ENCODE measurements around the gene FKBP4.

Gene FKBP4, protein sequence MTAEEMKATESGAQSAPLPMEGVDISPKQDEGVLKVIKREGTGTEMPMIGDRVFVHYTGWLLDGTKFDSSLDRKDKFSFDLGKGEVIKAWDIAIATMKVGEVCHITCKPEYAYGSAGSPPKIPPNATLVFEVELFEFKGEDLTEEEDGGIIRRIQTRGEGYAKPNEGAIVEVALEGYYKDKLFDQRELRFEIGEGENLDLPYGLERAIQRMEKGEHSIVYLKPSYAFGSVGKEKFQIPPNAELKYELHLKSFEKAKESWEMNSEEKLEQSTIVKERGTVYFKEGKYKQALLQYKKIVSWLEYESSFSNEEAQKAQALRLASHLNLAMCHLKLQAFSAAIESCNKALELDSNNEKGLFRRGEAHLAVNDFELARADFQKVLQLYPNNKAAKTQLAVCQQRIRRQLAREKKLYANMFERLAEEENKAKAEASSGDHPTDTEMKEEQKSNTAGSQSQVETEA

GRCh38 chr12:2794736-2795289 lies at the start of gene FKBP4:
TSS of gene FKBP4 (plus strand) at chr12:2794970. CDS start at chr12:2795140, 170 bp downstream.
- peak within 1 kb of the TSS; percentile 89 for H3K27ac Mint-ChIP-seq
- DNase-seq (ENCODE audit: low spot score in 2 of 2) = peak; percentile 72 to 92
- peak; percentile 93 for ATAC-seq
- peaks cover 21% of the 10 kb centered on the region for H3K4me1 Mint-ChIP-seq
- peaks cover 37% of the 10 kb centered on the region for H3K36me3 Mint-ChIP-seq
- no peaks in the 10 kb centered on the region for H3K9me3 Mint-ChIP-seq
- H3K4me3 Mint-ChIP-seq = peak within 1 kb of the TSS; percentile 86

GRCh38 chr12:2745655-2746054 lies 49.1 kb upstream of the FKBP4 start:
- no peak overlapping the region for H3K27ac Mint-ChIP-seq
- no peak for DNase-seq (ENCODE audit: low spot score in 2 of 2)
- no peak overlapping the region for H3K4me3 Mint-ChIP-seq
- H3K4me1 Mint-ChIP-seq = no peaks in the 10 kb centered on the region
- no peaks in the 10 kb centered on the region for H3K9me3 Mint-ChIP-seq
- H3K36me3 Mint-ChIP-seq = no peaks in the 10 kb centered on the region
- ATAC-seq = no peak

DNA sequence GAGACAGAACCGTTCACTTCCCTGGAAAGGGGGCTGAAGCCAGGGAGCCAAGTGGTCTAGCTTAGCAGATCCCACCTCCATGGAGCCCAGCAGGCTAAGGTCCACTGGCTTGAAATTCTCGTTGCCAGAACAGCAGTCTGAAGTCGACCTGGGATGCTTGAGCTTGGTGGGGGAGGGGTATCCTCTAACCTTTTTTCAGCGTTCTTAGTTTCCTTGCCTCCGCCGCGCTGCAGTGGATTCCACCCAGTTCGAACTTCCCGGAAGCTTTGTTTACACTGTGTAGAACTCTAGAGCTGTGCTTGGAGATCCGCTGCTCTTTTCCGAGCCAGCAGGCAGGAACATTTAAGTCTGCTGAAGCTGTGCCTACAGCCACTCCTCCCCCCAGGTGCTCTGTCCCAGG lies 45.2 kb upstream of the FKBP4 start:
- no peak overlapping the region for H3K4me3 Mint-ChIP-seq
- H3K27ac Mint-ChIP-seq = no peak overlapping the region
- DNase-seq (ENCODE audit: low spot score in 2 of 2) (no peak), ATAC-seq (no peak)
- peaks cover 5% of the 10 kb centered on the region for H3K4me1 Mint-ChIP-seq
- no peaks in the 10 kb centered on the region for H3K9me3 Mint-ChIP-seq
- no peaks in the 10 kb centered on the region for H3K36me3 Mint-ChIP-seq

DNA sequence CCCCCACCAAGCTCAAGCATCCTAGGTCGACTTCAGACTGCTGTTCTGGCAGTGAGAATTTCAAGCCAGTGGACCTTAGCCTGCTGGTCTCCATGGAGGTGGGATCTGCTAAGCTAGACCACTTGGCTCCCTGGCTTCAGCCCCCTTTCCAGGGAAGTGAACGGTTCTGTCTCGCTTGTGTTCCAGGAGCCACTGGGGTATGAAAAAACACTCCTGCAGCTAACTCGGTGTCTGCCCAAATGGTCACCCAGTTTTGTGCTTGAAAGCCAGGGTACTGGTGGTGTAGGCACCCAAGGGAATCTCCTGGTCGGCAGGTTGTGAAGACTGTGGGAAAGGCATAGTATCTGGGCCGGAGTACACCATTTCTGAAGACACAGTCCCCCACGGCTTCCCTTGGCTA lies 44.6 kb upstream of the FKBP4 start:
- Mint-ChIP-seq H3K9me3 (no peaks in the 10 kb centered on the region), H3K4me3 (no peak overlapping the region), H3K4me1 (peaks cover 5% of the 10 kb centered on the region), H3K36me3 (no peaks in the 10 kb centered on the region), H3K27ac (no peak overlapping the region)
- ATAC-seq (no peak), DNase-seq (ENCODE audit: low spot score in 2 of 2) (no peak)

GRCh38 chr12:2751230-2751629 lies 43.5 kb upstream of the FKBP4 start:
- ATAC-seq = no peak

GRCh38 chr12:2751686-2752085 lies 43.1 kb upstream of the FKBP4 start:
- DNase-seq (ENCODE audit: low spot score in 2 of 2) = no peak
- peaks cover 5% of the 10 kb centered on the region for H3K4me1 Mint-ChIP-seq
- H3K9me3 Mint-ChIP-seq = no peaks in the 10 kb centered on the region
- no peak overlapping the region for H3K4me3 Mint-ChIP-seq
- no peak for ATAC-seq
- no peaks in the 10 kb centered on the region for H3K36me3 Mint-ChIP-seq
- no peak overlapping the region for H3K27ac Mint-ChIP-seq

More at GRCh38 chr12:2751230-2751629, 43.5 kb upstream of the FKBP4 start:
- H3K4me1 Mint-ChIP-seq = peaks cover 5% of the 10 kb centered on the region
- no peak overlapping the region for H3K4me3 Mint-ChIP-seq
- no peaks in the 10 kb centered on the region for H3K36me3 Mint-ChIP-seq
- no peak for DNase-seq (ENCODE audit: low spot score in 2 of 2)
- no peaks in the 10 kb centered on the region for H3K9me3 Mint-ChIP-seq
- no peak overlapping the region for H3K27ac Mint-ChIP-seq

- Mint-ChIP-seq H3K9me3 (no peaks in the 10 kb centered on the region), H3K4me3 (no peak overlapping the region), H3K27ac (no peak overlapping the region), H3K36me3 (no peaks in the 10 kb centered on the region), H3K4me1 (peaks cover 5% of the 10 kb centered on the region)
- peak; percentile 67 to 85 for DNase-seq (ENCODE audit: low spot score in 2 of 2)
- peak; percentile 90 for ATAC-seq
These were observed 41.9 kb upstream of the FKBP4 start for GRCh38 chr12:2752676-2753371.

DNA sequence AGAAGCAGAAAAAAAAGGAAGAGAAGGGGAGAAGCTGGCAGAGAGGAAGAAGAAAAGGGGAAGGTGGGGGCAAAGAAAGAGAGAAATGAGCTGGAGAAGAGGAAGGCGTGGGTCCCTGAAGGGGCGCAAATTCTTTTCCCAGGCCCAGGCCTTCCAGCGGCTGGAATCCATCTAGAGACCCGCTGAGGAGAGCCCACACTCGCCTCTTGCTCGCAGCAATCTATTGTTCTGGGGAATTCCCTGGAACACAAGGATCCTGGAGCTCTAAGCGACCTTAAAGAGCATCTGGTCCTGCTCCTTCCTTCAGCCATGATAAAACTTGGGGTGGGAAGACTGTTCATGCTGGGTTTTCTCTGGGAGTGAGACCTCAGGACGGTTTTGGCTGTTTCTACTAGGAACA lies 41.2 kb upstream of the FKBP4 start:
- no peak for ATAC-seq
- peaks cover 5% of the 10 kb centered on the region for H3K4me1 Mint-ChIP-seq
- H3K9me3 Mint-ChIP-seq = no peaks in the 10 kb centered on the region
- no peaks in the 10 kb centered on the region for H3K36me3 Mint-ChIP-seq
- no peak overlapping the region for H3K27ac Mint-ChIP-seq
- H3K4me3 Mint-ChIP-seq = no peak overlapping the region
- DNase-seq (ENCODE audit: low spot score in 2 of 2) = no peak

DNA sequence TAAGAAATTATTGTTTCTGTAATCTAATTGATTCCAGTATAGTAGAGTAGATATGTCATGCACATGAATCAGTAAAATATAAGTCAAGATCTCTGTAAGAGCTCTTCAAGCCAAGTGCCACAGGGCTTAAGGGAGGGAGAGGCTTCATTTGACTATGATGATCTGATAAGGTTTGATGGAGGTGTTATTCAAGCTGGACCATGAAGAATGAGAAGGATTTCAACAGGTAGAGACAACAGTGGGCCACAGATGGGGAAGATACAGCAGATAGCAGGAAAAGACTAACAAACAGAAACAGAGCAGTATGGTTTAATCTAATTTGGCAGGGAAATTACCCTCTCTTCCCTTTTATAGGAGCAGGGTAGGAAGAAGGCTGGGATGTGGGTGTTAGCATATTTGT lies 40.6 kb upstream of the FKBP4 start:
- H3K9me3 Mint-ChIP-seq = no peaks in the 10 kb centered on the region
- H3K4me1 Mint-ChIP-seq = peaks cover 5% of the 10 kb centered on the region
- H3K4me3 Mint-ChIP-seq = no peak overlapping the region
- ATAC-seq = no peak
- no peaks in the 10 kb centered on the region for H3K36me3 Mint-ChIP-seq
- no peak for DNase-seq (ENCODE audit: low spot score in 2 of 2)
- no peak overlapping the region for H3K27ac Mint-ChIP-seq

DNA sequence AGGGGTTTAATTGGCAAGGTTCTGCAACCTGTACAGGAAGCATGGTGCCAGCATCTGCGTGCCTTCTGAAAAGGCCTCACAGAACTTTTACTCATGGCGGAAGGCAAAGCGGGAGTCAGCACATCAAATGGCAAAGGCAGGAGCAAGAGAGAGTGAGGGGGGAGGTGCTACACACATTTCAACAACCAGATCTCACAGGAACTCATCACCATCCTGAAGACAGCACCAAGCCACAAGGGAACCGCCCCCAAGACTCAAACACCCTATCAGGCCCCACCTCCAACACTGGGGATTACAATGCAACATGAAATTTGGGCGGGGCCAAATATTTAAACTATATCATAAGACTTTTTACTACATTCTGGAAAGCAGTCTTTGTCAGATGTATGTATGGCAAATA lies 38.0 kb upstream of the FKBP4 start:
- DNase-seq (ENCODE audit: low spot score in 2 of 2) (no peak), ATAC-seq (no peak)
- no peak overlapping the region for H3K4me3 Mint-ChIP-seq
- H3K36me3 Mint-ChIP-seq = no peaks in the 10 kb centered on the region
- H3K4me1 Mint-ChIP-seq = peaks cover 5% of the 10 kb centered on the region
- no peak overlapping the region for H3K27ac Mint-ChIP-seq
- no peaks in the 10 kb centered on the region for H3K9me3 Mint-ChIP-seq

DNA sequence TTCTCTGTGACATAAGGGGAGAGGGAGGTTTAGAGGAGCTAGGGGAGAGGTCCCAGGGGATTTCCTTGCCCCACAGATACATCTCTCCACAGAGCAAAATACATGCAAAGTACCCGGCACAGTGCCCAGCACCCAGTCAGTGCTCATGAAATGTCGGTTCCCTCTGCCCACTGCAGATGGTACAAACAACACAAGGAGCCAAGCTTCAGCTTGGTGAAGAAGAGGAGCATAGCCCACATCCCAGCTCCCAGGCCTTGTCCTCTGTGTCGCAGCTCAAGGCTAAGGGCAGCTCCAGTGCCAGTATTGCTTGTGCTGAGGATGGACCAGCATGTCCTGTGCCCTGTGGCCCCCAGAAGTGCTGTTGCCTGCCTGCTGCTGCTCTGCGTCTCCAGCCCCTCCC lies 35.0 kb upstream of the FKBP4 start:
- Mint-ChIP-seq H3K36me3 (no peaks in the 10 kb centered on the region), H3K9me3 (no peaks in the 10 kb centered on the region), H3K4me3 (no peak overlapping the region), H3K27ac (no peak overlapping the region), H3K4me1 (no peaks in the 10 kb centered on the region)
- no peak for DNase-seq (ENCODE audit: low spot score in 2 of 2)
- no peak for ATAC-seq

DNA sequence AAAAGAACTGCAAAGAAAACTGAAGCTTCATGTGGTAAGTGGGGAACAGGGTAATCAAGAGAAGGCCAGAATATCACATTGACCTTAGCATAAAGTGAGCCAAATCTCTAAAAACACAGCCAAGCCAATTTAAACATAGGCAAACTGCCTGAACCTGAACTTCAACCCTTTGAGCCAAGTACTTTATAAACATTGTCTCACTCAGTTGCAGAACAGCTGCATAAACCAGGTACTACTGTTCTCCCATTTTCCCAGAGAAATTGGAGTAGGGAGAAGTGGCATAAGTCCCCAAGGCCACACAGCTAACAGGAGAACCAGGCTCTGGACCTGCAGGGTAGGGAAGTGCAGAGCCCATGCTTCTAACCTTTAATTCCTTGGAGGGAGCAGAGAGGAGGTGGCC lies 30.4 kb upstream of the FKBP4 start:
- no peak for ATAC-seq
- no peak for DNase-seq (ENCODE audit: low spot score in 2 of 2)
- no peak overlapping the region for H3K27ac Mint-ChIP-seq
- no peaks in the 10 kb centered on the region for H3K36me3 Mint-ChIP-seq
- H3K9me3 Mint-ChIP-seq = no peaks in the 10 kb centered on the region
- no peak overlapping the region for H3K4me3 Mint-ChIP-seq
- H3K4me1 Mint-ChIP-seq = no peaks in the 10 kb centered on the region

- Mint-ChIP-seq H3K9me3 (no peaks in the 10 kb centered on the region), H3K4me1 (no peaks in the 10 kb centered on the region), H3K36me3 (no peaks in the 10 kb centered on the region), H3K27ac (no peak overlapping the region), H3K4me3 (no peak overlapping the region)
- no peak for DNase-seq (ENCODE audit: low spot score in 2 of 2)
- no peak for ATAC-seq
These were observed 29.7 kb upstream of the FKBP4 start for GRCh38 chr12:2765052-2765451.

- DNase-seq (ENCODE audit: low spot score in 2 of 2) (no peak), ATAC-seq (no peak)
- H3K9me3 Mint-ChIP-seq = peaks cover 2% of the 10 kb centered on the region
- no peak overlapping the region for H3K4me3 Mint-ChIP-seq
- H3K27ac Mint-ChIP-seq = no peak overlapping the region
- H3K36me3 Mint-ChIP-seq = no peaks in the 10 kb centered on the region
- no peaks in the 10 kb centered on the region for H3K4me1 Mint-ChIP-seq
These were observed 29.2 kb upstream of the FKBP4 start for GRCh38 chr12:2765608-2766007.

DNA sequence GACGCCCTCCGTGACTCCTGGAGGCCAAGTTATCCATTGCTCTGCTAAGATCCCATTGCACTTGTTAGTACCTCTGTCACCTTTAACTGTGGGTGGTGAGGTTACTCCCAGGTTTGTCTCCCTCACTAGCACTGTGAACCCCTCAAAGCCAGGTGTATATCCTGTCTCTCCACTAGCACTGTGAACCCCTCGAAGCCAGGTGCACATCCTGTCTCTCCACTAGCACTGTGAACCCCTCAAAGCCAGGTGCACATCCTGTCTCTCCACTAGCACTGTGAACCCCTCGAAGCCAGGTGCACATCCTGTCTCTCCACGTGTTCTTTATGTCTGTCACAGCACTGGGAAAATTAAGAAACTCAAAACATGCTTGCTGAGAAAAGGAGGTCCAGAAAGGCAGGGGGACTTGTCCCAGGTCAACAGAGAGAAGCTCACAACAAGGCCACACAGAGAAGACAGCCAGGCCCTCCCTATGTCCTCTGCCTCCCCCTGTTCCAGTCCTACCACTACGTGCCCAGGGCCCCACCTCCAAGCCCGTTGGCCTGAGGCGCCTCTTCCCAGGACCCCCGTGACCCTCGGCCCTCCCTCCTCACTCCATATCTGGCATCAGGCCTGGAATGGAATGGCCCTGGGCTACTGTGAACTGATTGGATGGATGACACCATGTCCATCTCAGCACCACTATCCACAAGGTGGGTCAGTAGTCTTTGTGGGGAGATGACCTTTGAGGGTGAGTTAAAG lies 26.4 kb upstream of the FKBP4 start:
- ATAC-seq = no peak
- H3K4me1 Mint-ChIP-seq = no peaks in the 10 kb centered on the region
- H3K27ac Mint-ChIP-seq = no peak overlapping the region
- H3K9me3 Mint-ChIP-seq = peaks cover 2% of the 10 kb centered on the region
- no peaks in the 10 kb centered on the region for H3K36me3 Mint-ChIP-seq
- no peak overlapping the region for H3K4me3 Mint-ChIP-seq
- no peak for DNase-seq (ENCODE audit: low spot score in 2 of 2)

All from stimulated activated effector memory CD8-positive, alpha-beta T cell treated with anti-CD3 and anti-CD28 coated beads, Interleukin-12 subunit alpha, Interleukin-12 subunit beta, amount 100 ng/mL, for 72 hours (primary cell).